ENCODE results near the gene SLIT3.
A peak's percentile ranks its signal among the peaks of the same experiment; 100 is the strongest.
"Not testable (repeated sequence)": the region's sequence is repeated elsewhere in the genome, so short reads cannot be mapped to it uniquely, and the experiment has no call there.

The SLIT3 gene

GRCh38 chr5:168742311-168742710 lies 558.6 kb downstream of the SLIT3 start:
- not testable (repeated sequence) for DNase-seq (ENCODE audit: low read depth, low spot score)

GRCh38 chr5:168740811-168741213 lies 560.1 kb downstream of the SLIT3 start:
- no peak for DNase-seq (ENCODE audit: low read depth, low spot score)

- no peak for DNase-seq (ENCODE audit: low read depth, low spot score)
Measured at GRCh38 chr5:168740092-168740800, 560.7 kb downstream of the SLIT3 start.

- DNase-seq (ENCODE audit: low read depth, low spot score) = no peak
Measured at GRCh38 chr5:168737066-168737465, 563.9 kb downstream of the SLIT3 start.

- no peak for DNase-seq (ENCODE audit: low read depth, low spot score)
Measured at GRCh38 chr5:168736281-168736831, 564.6 kb downstream of the SLIT3 start.

GRCh38 chr5:168734620-168735300 lies 566.2 kb downstream of the SLIT3 start:
- DNase-seq (ENCODE audit: low read depth, low spot score) = no peak

- DNase-seq (ENCODE audit: low read depth, low spot score) = no peak
Measured at GRCh38 chr5:168734119-168734518, 566.8 kb downstream of the SLIT3 start.

- no peak for DNase-seq (ENCODE audit: low read depth, low spot score)
Measured at GRCh38 chr5:168728546-168729211, 572.3 kb downstream of the SLIT3 start.

- DNase-seq (ENCODE audit: low read depth, low spot score) = no peak
Measured at GRCh38 chr5:168727547-168727946, 573.4 kb downstream of the SLIT3 start.

GRCh38 chr5:168726342-168726741 lies 574.6 kb downstream of the SLIT3 start:
- DNase-seq (ENCODE audit: low read depth, low spot score) = no peak

- DNase-seq (ENCODE audit: low read depth, low spot score) = no peak
Measured at GRCh38 chr5:168724227-168724626, 576.7 kb downstream of the SLIT3 start.

GRCh38 chr5:168723037-168723436 lies 577.9 kb downstream of the SLIT3 start:
- no peak for DNase-seq (ENCODE audit: low read depth, low spot score)

GRCh38 chr5:168721966-168722365 lies 579.0 kb downstream of the SLIT3 start:
- DNase-seq (ENCODE audit: low read depth, low spot score) = no peak

GRCh38 chr5:168721002-168721753 lies 579.8 kb downstream of the SLIT3 start:
- DNase-seq (ENCODE audit: low read depth, low spot score) = no peak

GRCh38 chr5:168720575-168720974 lies 580.4 kb downstream of the SLIT3 start:
- no peak for DNase-seq (ENCODE audit: low read depth, low spot score)

GRCh38 chr5:168714046-168714445 lies 586.9 kb downstream of the SLIT3 start:
- no peak for DNase-seq (ENCODE audit: low read depth, low spot score)

GRCh38 chr5:168713051-168713450 lies 587.9 kb downstream of the SLIT3 start:
- DNase-seq (ENCODE audit: low read depth, low spot score) = no peak

- DNase-seq (ENCODE audit: low read depth, low spot score) = peak; percentile 52
Measured at GRCh38 chr5:168712280-168712924, 588.5 kb downstream of the SLIT3 start.

GRCh38 chr5:168710706-168711105 lies 590.2 kb downstream of the SLIT3 start:
- no peak for DNase-seq (ENCODE audit: low read depth, low spot score)

- DNase-seq (ENCODE audit: low read depth, low spot score) = no peak
Measured at GRCh38 chr5:168707716-168708695, 592.9 kb downstream of the SLIT3 start.
